ENCODE results near the gene GRAMD1A. TPM values are rescaled to one million over a fixed set of nuclear protein-coding genes. Genes with fewer than 3 reads are reported as not detected.

GRAMD1A gene
- total RNA-seq, 2 donors from 2014 or later, result 26.3 to 31.0 TPM

DNA sequence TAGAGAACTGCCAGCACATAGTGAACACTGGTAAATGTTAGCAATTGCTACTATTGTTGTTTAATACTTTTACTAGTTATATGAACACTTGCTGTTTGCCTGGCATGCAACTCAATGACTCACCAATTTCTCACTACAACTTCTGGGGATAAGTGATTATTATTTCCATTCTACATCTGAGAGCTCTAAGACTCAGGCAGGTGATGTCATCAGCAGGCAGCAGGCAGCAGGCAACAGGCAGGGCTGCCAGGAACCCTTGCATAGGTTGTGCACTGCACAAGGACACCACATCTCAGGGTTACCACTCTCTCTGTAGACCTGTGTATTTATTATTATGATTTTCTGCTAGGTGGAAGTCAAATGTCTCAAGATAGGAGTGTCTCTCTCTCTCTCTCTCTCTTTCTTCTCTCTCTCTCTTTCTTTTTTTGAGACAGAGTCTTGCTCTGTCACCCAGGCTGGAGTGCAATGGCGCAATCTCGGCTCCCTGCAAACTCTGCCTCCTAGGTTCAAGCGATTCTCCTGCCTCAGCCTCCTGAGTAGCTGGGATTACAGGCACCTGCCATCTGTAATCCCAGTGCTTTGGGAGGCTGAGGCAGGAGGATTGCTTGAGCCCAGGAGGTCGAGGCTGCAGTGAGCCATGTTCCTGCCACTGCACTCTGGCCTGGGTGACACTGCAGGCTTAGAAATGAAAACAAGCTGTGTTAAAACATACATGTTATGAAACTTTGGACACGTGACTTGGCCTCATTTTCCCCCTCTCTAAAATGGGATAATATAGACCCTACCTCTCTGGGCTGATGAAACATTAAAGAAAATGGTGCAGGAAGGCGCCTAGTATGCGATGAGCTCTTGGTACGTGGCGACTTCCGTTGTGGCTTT, 64.1 kb downstream of the GRAMD1A start:
- no peak for DNase-seq

DNA sequence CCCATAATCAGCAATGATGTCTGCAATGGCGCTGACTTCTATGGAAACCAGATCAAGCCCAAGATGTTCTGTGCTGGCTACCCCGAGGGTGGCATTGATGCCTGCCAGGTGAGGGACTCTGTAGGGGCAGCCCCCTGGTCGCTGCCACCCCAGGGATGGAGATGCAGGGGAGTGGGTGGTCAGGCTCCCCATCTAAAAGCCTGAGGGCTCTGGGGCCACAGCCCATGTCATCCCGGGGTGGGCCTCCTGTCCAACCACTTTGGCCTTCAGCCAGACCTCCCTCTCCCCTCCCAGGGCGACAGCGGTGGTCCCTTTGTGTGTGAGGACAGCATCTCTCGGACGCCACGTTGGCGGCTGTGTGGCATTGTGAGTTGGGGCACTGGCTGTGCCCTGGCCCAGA, 65.5 kb downstream of the GRAMD1A start:
- no peaks in the 10 kb centered on the region for H3K27me3 ChIP-seq
- DNase-seq, result no peak
- intact Hi-C loops (cut with DNase I), result loop anchor here (10.0 kb wide), 1 partner anchor 159 kb away; the partner anchor contains the start of gene FAM187B

More for the DNA sequence above, 64.1 kb downstream of the GRAMD1A start:
- TF ChIP-seq, protein P1, sequence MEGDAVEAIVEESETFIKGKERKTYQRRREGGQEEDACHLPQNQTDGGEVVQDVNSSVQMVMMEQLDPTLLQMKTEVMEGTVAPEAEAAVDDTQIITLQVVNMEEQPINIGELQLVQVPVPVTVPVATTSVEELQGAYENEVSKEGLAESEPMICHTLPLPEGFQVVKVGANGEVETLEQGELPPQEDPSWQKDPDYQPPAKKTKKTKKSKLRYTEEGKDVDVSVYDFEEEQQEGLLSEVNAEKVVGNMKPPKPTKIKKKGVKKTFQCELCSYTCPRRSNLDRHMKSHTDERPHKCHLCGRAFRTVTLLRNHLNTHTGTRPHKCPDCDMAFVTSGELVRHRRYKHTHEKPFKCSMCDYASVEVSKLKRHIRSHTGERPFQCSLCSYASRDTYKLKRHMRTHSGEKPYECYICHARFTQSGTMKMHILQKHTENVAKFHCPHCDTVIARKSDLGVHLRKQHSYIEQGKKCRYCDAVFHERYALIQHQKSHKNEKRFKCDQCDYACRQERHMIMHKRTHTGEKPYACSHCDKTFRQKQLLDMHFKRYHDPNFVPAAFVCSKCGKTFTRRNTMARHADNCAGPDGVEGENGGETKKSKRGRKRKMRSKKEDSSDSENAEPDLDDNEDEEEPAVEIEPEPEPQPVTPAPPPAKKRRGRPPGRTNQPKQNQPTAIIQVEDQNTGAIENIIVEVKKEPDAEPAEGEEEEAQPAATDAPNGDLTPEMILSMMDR (IDR thresholded peaks at IDR 0.05), result no peak
- no peaks in the 10 kb centered on the region for H3K27me3 ChIP-seq
- no peaks in the 10 kb centered on the region for H3K36me3 ChIP-seq
- no peaks in the 10 kb centered on the region for H3K9me3 ChIP-seq
- H3K4me1 ChIP-seq, result no peaks in the 10 kb centered on the region
- intact Hi-C loops (cut with DNase I), result loop anchor here (10.0 kb wide), 1 partner anchor 161 kb away; the partner anchor contains the start of gene FAM187B
- no peak overlapping the region for H3K27ac ChIP-seq
- H3K4me3 ChIP-seq, result no peak overlapping the region
- no peak overlapping the region for H3K9ac ChIP-seq (ENCODE audit: low read depth in 2 of 2, low read length in 2 of 2)

DNA sequence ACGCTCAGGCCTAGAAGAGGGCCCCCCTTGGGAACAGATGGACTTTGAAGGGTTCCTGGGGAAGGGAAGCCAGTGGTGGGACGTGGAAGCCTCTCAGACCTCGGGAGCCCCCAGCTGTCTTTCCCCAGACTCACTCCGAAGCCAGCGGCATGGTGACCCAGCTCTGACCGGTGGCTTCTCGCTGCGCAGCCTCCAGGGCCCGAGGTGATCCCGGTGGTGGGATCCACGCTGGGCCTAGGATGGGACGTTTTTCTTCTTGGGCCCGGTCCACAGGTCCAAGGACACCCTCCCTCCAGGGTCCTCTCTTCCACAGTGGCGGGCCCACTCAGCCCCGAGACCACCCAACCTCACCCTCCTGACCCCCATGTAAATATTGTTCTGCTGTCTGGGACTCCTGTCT, 66.0 kb downstream of the GRAMD1A start:
- Histone ChIP-seq H3K4me1 (no peaks in the 10 kb centered on the region), H3K27ac (no peak overlapping the region), H3K36me3 (no peaks in the 10 kb centered on the region), H3K4me3 (no peak overlapping the region), H3K9ac (ENCODE audit: low read depth in 2 of 2, low read length in 2 of 2) (no peak overlapping the region), H3K9me3 (no peaks in the 10 kb centered on the region), H3K27me3 (no peaks in the 10 kb centered on the region)
- intact Hi-C loops (cut with DNase I), result loop anchor here (2.0 to 10.0 kb wide), 2 partner anchors 75 to 159 kb away; partner anchors contain the start of gene FAM187B
- no peak for DNase-seq
- TF ChIP-seq, protein P1 (IDR thresholded peaks at IDR 0.05), result no peak

More for the DNA sequence above, 65.5 kb downstream of the GRAMD1A start:
- Histone ChIP-seq H3K4me3 (no peak overlapping the region), H3K9me3 (no peaks in the 10 kb centered on the region), H3K36me3 (no peaks in the 10 kb centered on the region), H3K27ac (no peak overlapping the region), H3K9ac (ENCODE audit: low read depth in 2 of 2, low read length in 2 of 2) (no peak overlapping the region), H3K4me1 (no peaks in the 10 kb centered on the region)
- TF ChIP-seq, protein P1 (IDR thresholded peaks at IDR 0.05), result no peak

DNA sequence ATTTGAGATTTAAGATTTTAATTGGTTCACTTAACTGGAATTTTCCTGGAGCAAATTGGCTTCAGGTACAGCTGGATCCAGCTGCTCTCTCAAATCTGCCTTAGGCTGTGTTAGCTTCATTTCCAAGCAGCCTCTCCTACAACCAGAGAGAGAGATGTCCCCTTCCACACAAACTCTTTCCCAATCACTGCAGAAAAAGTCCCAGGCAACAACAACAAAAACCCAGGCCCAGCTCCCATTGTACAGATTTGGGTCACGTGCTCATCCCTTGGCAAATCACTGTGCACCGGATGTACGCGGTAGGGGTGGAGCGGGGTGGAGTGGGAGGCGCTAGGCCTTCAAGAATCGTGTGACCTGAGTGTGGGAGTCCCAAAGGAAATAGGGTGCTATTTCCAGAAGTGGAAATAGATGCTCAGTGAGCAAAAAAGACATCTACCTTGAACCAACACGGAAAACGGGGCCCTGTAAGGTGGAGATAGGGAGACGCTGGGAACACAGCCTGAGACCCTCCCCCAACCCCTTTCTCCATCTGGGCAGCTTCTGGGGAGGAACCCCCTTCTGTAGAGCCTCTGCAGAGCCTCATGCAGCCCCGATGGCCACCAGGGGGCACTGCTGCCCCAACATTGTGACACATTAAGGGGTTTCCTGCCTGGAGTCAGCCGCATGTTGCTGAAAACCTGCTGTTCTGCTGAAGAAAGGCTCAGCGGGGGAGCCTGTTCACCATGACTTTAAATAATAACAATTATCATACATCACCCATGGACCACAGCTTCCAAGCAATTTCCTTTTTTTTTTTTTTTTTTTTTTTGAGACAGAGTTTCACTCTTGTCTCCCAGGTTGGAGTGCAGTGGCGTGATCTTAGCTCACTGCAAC, 66.8 kb downstream of the GRAMD1A start:
- intact Hi-C loops (cut with DNase I), result loop anchor here (2.0 to 10.0 kb wide), 2 partner anchors 74 to 158 kb away; partner anchors contain the start of gene FAM187B
- H3K27me3 ChIP-seq, result no peaks in the 10 kb centered on the region
- no peaks in the 10 kb centered on the region for H3K4me1 ChIP-seq
- H3K36me3 ChIP-seq, result no peaks in the 10 kb centered on the region
- no peak overlapping the region for H3K9ac ChIP-seq (ENCODE audit: low read depth in 2 of 2, low read length in 2 of 2)
- H3K9me3 ChIP-seq, result no peaks in the 10 kb centered on the region
- no peak overlapping the region for H3K4me3 ChIP-seq
- peak; percentile 93 for DNase-seq
- H3K27ac ChIP-seq, result no peak overlapping the region
- TF ChIP-seq, protein P1 (IDR thresholded peaks at IDR 0.05), result peak; percentile 89

All from colonic mucosa (tissue), 4 donors.